ENCODE data around the gene STAB1.

GRCh38 chr3:52494886-52495495 lies at the start of gene STAB1:
- no peak for TF ChIP-seq EZH2 (IDR thresholded peaks at IDR 0.05; ENCODE audit: insufficient read depth, poor library complexity, severe bottlenecking)
- no peak for TF ChIP-seq EZH2phosphoT487 (IDR thresholded peaks at IDR 0.05; ENCODE audit: insufficient read depth, low read depth)
